HepG2 (cell line): ENCODE data around the gene COLEC12. TPM values are rescaled to one million over a fixed set of nuclear protein-coding genes. Genes with fewer than 3 reads are reported as not detected.

Experiments used
- ATAC-seq: fragments of 200-7000 bp; cut with Tn5 transposase; 3 replicates; pipeline ENCODE4 v1.9.1; 2020; ENCODE audit warnings: mild to moderate bottlenecking, moderate library complexity
- BruUV-seq: library from RNA; stranded (reverse); fragments of 400-500 nt; replicated peaks from 2 replicates; lab custom pipeline; 2021; lab: Mats Ljungman, UMichigan
- CTCF ChIA-PET: fragments of 300-600 bp; formaldehyde crosslinking; extraction: SDS; loops from one replicate; lab custom pipeline; 2021; ENCODE audit warnings: low total read pairs, inconsistent platforms, low intra/inter-chr PET ratio; lab: Yijun Ruan, JAX
- POLR2A ChIA-PET: fragments of 350-600 bp; sonication (Branson Sonifier 250); formaldehyde crosslinking; loops from one replicate; lab custom pipeline; 2020; ENCODE audit warnings: antibody characterized with exemption, inconsistent platforms; lab: Yijun Ruan, JAX
- DNase-seq: peaks from one replicate; pipeline ENCODE4 v3.0.0-alpha.2; 2015; ENCODE audit warnings: low spot score
- FAIRE-seq: peaks from 3 replicates; lab custom pipeline; 2011; peaks lifted over from hg19 to GRCh38; lab: Jason Lieb, UNC
- H2AFZ ChIP-seq: one replicate; pipeline ENCODE4 v1.6.1; 2011; ENCODE audit warnings: low read length, inconsistent platforms
- H3K27ac ChIP-seq: fragments of 300-600 bp; 3 replicates; pipeline ENCODE4 v1.8.0; 2011; ENCODE audit warnings: mixed run types, mild to moderate bottlenecking, mixed read lengths, low read length, inconsistent platforms; ENCODE audit not compliant: insufficient read depth; ENCODE audit errors: extremely low read length
- H3K27me3 ChIP-seq, 2 experiments: fragments of 200-600 bp in 1 of 2; 2 replicates in 1 of 2; 3 replicates in 1 of 2; pipeline versions ENCODE4 v1.6.0 to v1.8.0; 2011; ENCODE audit warnings: low read length in 2 of 2, mild to moderate bottlenecking in 2 of 2, moderate library complexity in 2 of 2, inconsistent platforms in 1 of 2; ENCODE audit not compliant: insufficient read depth in 2 of 2, control insufficient read depth in 1 of 2
- H3K36me3 ChIP-seq, 2 experiments: fragments of 200-600 bp in 1 of 2; replicated peaks in 1 of 2; 2 replicates in 1 of 2; 3 replicates in 1 of 2; pipeline versions ENCODE4 v1.5.1 to v1.8.0; 2011; ENCODE audit warnings: low read length in 2 of 2, inconsistent platforms in 1 of 2; ENCODE audit not compliant: insufficient read depth in 2 of 2, control insufficient read depth in 1 of 2
- H3K4me1 ChIP-seq: 2 replicates; pipeline ENCODE4 v1.5.1; 2012; ENCODE audit warnings: low read length, inconsistent platforms; ENCODE audit not compliant: insufficient read depth
- H3K4me2 ChIP-seq: 2 replicates; pipeline ENCODE4 v1.6.0; 2011; ENCODE audit warnings: low read depth, low read length, inconsistent platforms
- H3K4me3 ChIP-seq, 3 experiments: fragments of 200-600 bp in 1 of 3; sonication (generic), shearing (Covaris generic) in 1 of 3; replicated peaks in 1 of 3; 2 replicates each; pipeline ENCODE4 v1.5.1; 2011 to 2016; ENCODE audit warnings: low read length in 3 of 3, inconsistent platforms in 2 of 3, low read depth in 2 of 3, mild to moderate bottlenecking in 2 of 3, control low read depth in 1 of 3, mixed read lengths in 1 of 3; ENCODE audit not compliant: insufficient read depth in 1 of 3
- H3K79me2 ChIP-seq: one replicate; pipeline ENCODE4 v1.6.1; 2011; ENCODE audit warnings: low read length, inconsistent platforms; ENCODE audit not compliant: insufficient read depth
- H3K9ac ChIP-seq: 2 replicates; pipeline ENCODE4 v1.6.0; 2011; ENCODE audit warnings: mild to moderate bottlenecking, low read depth, low read length, inconsistent platforms; ENCODE audit not compliant: insufficient read depth
- H3K9me3 ChIP-seq: 2 replicates; pipeline ENCODE4 v1.5.1; 2012; ENCODE audit warnings: mild to moderate bottlenecking, low read length
- H4K20me1 ChIP-seq: 2 replicates; pipeline ENCODE4 v1.6.0; 2011; ENCODE audit warnings: inconsistent platforms, mild to moderate bottlenecking, low read length, moderate library complexity; ENCODE audit not compliant: insufficient read depth
- CBX5 ChIP-seq: sonication (generic); formaldehyde crosslinking; IDR thresholded peaks from 2 replicates; pipeline ENCODE4 v1.4.0; 2020; ENCODE audit warnings: missing genetic modification reagents, borderline replicate concordance
- FOXA1 ChIP-seq, 2 experiments: fragments of 450-650 bp in 1 of 2; sonication (generic) in 1 of 2; formaldehyde crosslinking in 1 of 2; IDR thresholded peaks; 2 replicates each; pipeline versions ENCODE4 v1.4.0 to v1.6.1; 2016 to 2020; ENCODE audit warnings: missing genetic modification reagents in 1 of 2
- FOXM1 ChIP-seq: sonication (generic); formaldehyde crosslinking; IDR thresholded peaks from 2 replicates; pipeline ENCODE4 v1.5.0; 2020; ENCODE audit warnings: missing genetic modification reagents
- IKZF1 ChIP-seq: fragments of 450-650 bp; IDR thresholded peaks from 2 replicates; pipeline ENCODE4 v1.7.1; 2016
- NFRKB ChIP-seq: fragments of 450-650 bp; IDR thresholded peaks from 2 replicates; pipeline ENCODE4 v1.6.1; 2017
- POGZ ChIP-seq: sonication (generic); formaldehyde crosslinking; IDR thresholded peaks from 2 replicates; pipeline ENCODE4 v1.4.0; 2020; ENCODE audit warnings: mild to moderate bottlenecking, missing genetic modification reagents
- SKI ChIP-seq: fragments of 450-650 bp; IDR thresholded peaks from one replicate; pipeline ENCODE4 v1.6.1; 2018; ENCODE audit warnings: mild to moderate bottlenecking; ENCODE audit not compliant: partially characterized antibody
- TEAD2 ChIP-seq: sonication (generic); formaldehyde crosslinking; IDR thresholded peaks from 2 replicates; pipeline ENCODE4 v1.9.0; 2021; ENCODE audit warnings: missing genetic modification reagents
- THYN1 ChIP-seq: sonication (generic); formaldehyde crosslinking; IDR thresholded peaks from 2 replicates; pipeline ENCODE4 v1.8.1; 2023; ENCODE audit warnings: low read depth, mild to moderate bottlenecking, moderate library complexity, missing genetic modification reagents, borderline replicate concordance
- ZBTB14 ChIP-seq: sonication (generic); formaldehyde crosslinking; IDR thresholded peaks from 2 replicates; pipeline ENCODE4 v1.4.0; 2020; ENCODE audit warnings: missing genetic modification reagents
- ZBTB42 ChIP-seq: sonication (generic); formaldehyde crosslinking; IDR thresholded peaks from 2 replicates; pipeline ENCODE4 v1.5.0; 2020; ENCODE audit warnings: mild to moderate bottlenecking, missing genetic modification reagents
- ZFP82 ChIP-seq: sonication (generic); formaldehyde crosslinking; IDR thresholded peaks from 2 replicates; pipeline ENCODE4 v1.5.1; 2020; ENCODE audit warnings: mild to moderate bottlenecking, missing genetic modification reagents, borderline replicate concordance
- ZNF510 ChIP-seq: sonication (generic); formaldehyde crosslinking; IDR thresholded peaks from 2 replicates; pipeline ENCODE4 v1.4.0; 2020; ENCODE audit warnings: low read depth, mild to moderate bottlenecking, missing genetic modification reagents
- ZNF619 ChIP-seq: sonication (generic); formaldehyde crosslinking; IDR thresholded peaks from 2 replicates; pipeline ENCODE4 v1.4.0; 2020; ENCODE audit warnings: mild to moderate bottlenecking, missing genetic modification reagents
- ZNF704 ChIP-seq: sonication (generic); formaldehyde crosslinking; IDR thresholded peaks from 2 replicates; pipeline ENCODE4 v1.8.1; 2023; ENCODE audit warnings: mild to moderate bottlenecking, inconsistent platforms, moderate library complexity, missing genetic modification reagents, borderline replicate concordance
- ZNF768 ChIP-seq: sonication (generic); formaldehyde crosslinking; IDR thresholded peaks from 2 replicates; pipeline ENCODE4 v1.4.0; 2020; ENCODE audit warnings: missing genetic modification reagents
- ZNF784 ChIP-seq: sonication (generic); formaldehyde crosslinking; IDR thresholded peaks from 2 replicates; pipeline ENCODE4 v1.5.1; 2020; ENCODE audit warnings: missing genetic modification reagents, mild to moderate bottlenecking, borderline replicate concordance
- WGBS: methylation state at CpG from one replicate; pipeline ENCODE4 v1.1.6; 2017; ENCODE audit warnings: low lambda C conversion rate; 5-methylcytosine and 5-hydroxymethylcytosine counted together
- in situ Hi-C: cut with HindIII; loops from 2 replicates; pipeline ENCODE4 v1.10.0; 2017; ENCODE audit warnings: low pct_unique_long_range_greater_than_20kb; ENCODE audit not compliant: extremely low pct_ligation_motif_present
- intact Hi-C: fragments of 100-400 bp; cut with micrococcal nuclease; formaldehyde crosslinking; loops from one replicate; pipeline ENCODE4 v1.10.0; 2022; ENCODE audit not compliant: unreplicated experiment
- polyA plus RNA-seq, 8 experiments: library from polyadenylated mRNA; depleted of rRNA in 3 of 8; stranded (reverse) in 7 of 8; unstranded in 1 of 8; fragments of >200 nt; fragmentation: Illumina TruSeq in 4 of 8; extraction: Trizol in 4 of 8; gene quantifications; 2 replicates each; pipeline versions ENCODE4 v1.2.1 to v1.2.3, GENCODE V29; 2011 to 2016; ENCODE audit warnings: low read depth in 4 of 8, missing spikeins in 1 of 8, mixed read lengths in 1 of 8; ENCODE audit not compliant: insufficient read depth in 1 of 8
- total RNA-seq, 5 experiments: library from RNA; depleted of rRNA; stranded (reverse); fragments of >200 nt; fragmentation: Illumina TruSeq; extraction: Trizol; gene quantifications; 2 replicates each; pipeline ENCODE4 v1.2.3, GENCODE V29; 2016; ENCODE audit warnings: low read depth in 1 of 5
- TF ChIP-seq, protein P1 (sequence below): sonication (generic); formaldehyde crosslinking; IDR thresholded peaks from 2 replicates; pipeline ENCODE4 v1.4.0; 2020; ENCODE audit warnings: mild to moderate bottlenecking, missing genetic modification reagents

The COLEC12 gene
- total and polyA plus RNA-seq, 2 of the 13 experiments (the other 11 are each of a cell fraction or from before 2014, with no cell fraction given) = 0.02 to 0.11 TPM

GRCh38 chr18:374721-375168 lies 125.8 kb downstream of the COLEC12 start:
- H3K4me3 ChIP-seq = no peak overlapping the region
- no peaks in the 10 kb centered on the region for H3K79me2 ChIP-seq
- no peak overlapping the region for H3K9ac ChIP-seq
- H3K27ac ChIP-seq = no peak overlapping the region
- in situ Hi-C loops (no loop called here), intact Hi-C loops (no loop called here)
- no peak for FAIRE-seq
- WGBS = 58% methylated on average over 4 of the region's 4 CpGs
- no peaks in the 10 kb centered on the region for H4K20me1 ChIP-seq
- no peak for DNase-seq
- TF ChIP-seq FOXM1 (CRISPR knock-in tag) (no peak), THYN1 (CRISPR knock-in tag) (no peak), FOXA1 (IDR thresholded peaks at IDR 0.05) (no peak), FOXA1 (CRISPR knock-in tag; IDR thresholded peaks at IDR 0.05) (no peak), NFRKB (no peak), POGZ (CRISPR knock-in tag) (no peak), TEAD2 (no peak), ZBTB42 (CRISPR knock-in tag) (no peak), ZNF619 (CRISPR knock-in tag) (no peak), IKZF1 (no peak), ZBTB14 (CRISPR knock-in tag) (no peak), CBX5 (no peak), ZFP82 (CRISPR knock-in tag) (no peak), ZNF704 (no peak), ZNF510 (CRISPR knock-in tag) (no peak), ZNF768 (no peak), ZNF784 (CRISPR knock-in tag) (no peak), SKI (no peak)
- TF ChIP-seq, protein P1, sequence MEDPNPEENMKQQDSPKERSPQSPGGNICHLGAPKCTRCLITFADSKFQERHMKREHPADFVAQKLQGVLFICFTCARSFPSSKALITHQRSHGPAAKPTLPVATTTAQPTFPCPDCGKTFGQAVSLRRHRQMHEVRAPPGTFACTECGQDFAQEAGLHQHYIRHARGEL (CRISPR knock-in tag) = no peak
- H3K9me3 ChIP-seq = no peaks in the 10 kb centered on the region
- no peaks in the 10 kb centered on the region for H3K36me3 ChIP-seq
- no peak overlapping the region for H2AFZ ChIP-seq
- ChIA-PET CTCF (no interaction called here), POLR2A (no interaction called here)
- H3K27me3 ChIP-seq = peaks cover 0 to 9% of the 10 kb centered on the region in 2 experiments; a peak in 1 of 5 replicates
- no peaks in the 10 kb centered on the region for H3K4me1 ChIP-seq
- no TSS peak for BruUV-seq
- H3K4me2 ChIP-seq = no peak overlapping the region
- no peak for ATAC-seq
